Parathyroid adenoma (tissue), 2 donors: ENCODE results near the gene CECR2.

Source experiments
- H2AFZ ChIP-seq: fragments of 300-600 bp; sonication (generic); one replicate; pipeline ENCODE4 v1.7.0; 2017; ENCODE audit warnings: antibody characterized with exemption, mild to moderate bottlenecking
- H3K27ac ChIP-seq: fragments of 300-600 bp; sonication (generic); one replicate; pipeline ENCODE4 v1.7.0; 2017
- H3K27me3 ChIP-seq: fragments of 300-600 bp; sonication (generic); one replicate; pipeline ENCODE4 v1.7.0; 2017; ENCODE audit warnings: low read length; ENCODE audit not compliant: control insufficient read depth, insufficient read depth
- H3K36me3 ChIP-seq: fragments of 300-600 bp; sonication (generic); one replicate; pipeline ENCODE4 v1.7.0; 2017; ENCODE audit warnings: low read length; ENCODE audit not compliant: control insufficient read depth, insufficient read depth
- H3K4me1 ChIP-seq: fragments of 300-600 bp; sonication (generic); one replicate; pipeline ENCODE4 v1.7.0; 2017; ENCODE audit warnings: control low read depth
- H3K4me2 ChIP-seq: fragments of 300-600 bp; sonication (generic); one replicate; pipeline ENCODE4 v1.7.0; 2017; ENCODE audit warnings: low read length
- H3K4me3 ChIP-seq: fragments of 300-600 bp; sonication (generic); one replicate; pipeline ENCODE4 v1.7.0; 2017; ENCODE audit warnings: low read depth, low read length
- H3K79me2 ChIP-seq: fragments of 300-600 bp; sonication (generic); one replicate; pipeline ENCODE4 v1.7.0; 2017; ENCODE audit warnings: control low read depth
- H3K9ac ChIP-seq: fragments of 300-600 bp; sonication (generic); one replicate; pipeline ENCODE4 v1.7.0; 2017; ENCODE audit warnings: mild to moderate bottlenecking
- H3K9me3 ChIP-seq: fragments of 300-600 bp; sonication (generic); one replicate; pipeline ENCODE4 v1.7.0; 2017; ENCODE audit warnings: low read length; ENCODE audit not compliant: control insufficient read depth
- CTCF ChIP-seq: fragments of 300-600 bp; sonication (generic); IDR thresholded peaks from one replicate; pipeline ENCODE4 v1.7.0; 2017; ENCODE audit warnings: antibody characterized with exemption, mild to moderate bottlenecking
- donor health status: primary hyperparathyroidism.

CECR2 gene

GRCh38 chr22:17523925-17524324 lies 154.7 kb downstream of the CECR2 start:
- Histone ChIP-seq H3K4me1 (no peaks in the 10 kb centered on the region), H2AFZ (no peak overlapping the region), H3K9me3 (no peaks in the 10 kb centered on the region), H3K27me3 (no peaks in the 10 kb centered on the region), H3K4me3 (no peak overlapping the region), H3K36me3 (no peaks in the 10 kb centered on the region), H3K27ac (no peak overlapping the region), H3K79me2 (no peaks in the 10 kb centered on the region), H3K4me2 (no peak overlapping the region), H3K9ac (no peak overlapping the region)
- no peak for TF ChIP-seq CTCF

GRCh38 chr22:17536269-17536668 lies 167.0 kb downstream of the CECR2 start:
- no peak for TF ChIP-seq CTCF
- Histone ChIP-seq H3K4me1 (no peaks in the 10 kb centered on the region), H3K36me3 (no peaks in the 10 kb centered on the region), H3K4me2 (no peak overlapping the region), H3K9me3 (no peaks in the 10 kb centered on the region), H2AFZ (no peak overlapping the region), H3K9ac (no peak overlapping the region), H3K4me3 (no peak overlapping the region), H3K27ac (no peak overlapping the region), H3K27me3 (no peaks in the 10 kb centered on the region), H3K79me2 (no peaks in the 10 kb centered on the region)

GRCh38 chr22:17537155-17537554 lies 167.9 kb downstream of the CECR2 start:
- H2AFZ ChIP-seq, result no peak overlapping the region
- H3K27me3 ChIP-seq, result no peaks in the 10 kb centered on the region
- H3K4me3 ChIP-seq, result no peak overlapping the region
- no peaks in the 10 kb centered on the region for H3K79me2 ChIP-seq
- no peak overlapping the region for H3K9ac ChIP-seq
- no peaks in the 10 kb centered on the region for H3K9me3 ChIP-seq
- no peak overlapping the region for H3K4me2 ChIP-seq
- H3K27ac ChIP-seq, result no peak overlapping the region
- TF ChIP-seq CTCF, result no peak
- no peaks in the 10 kb centered on the region for H3K4me1 ChIP-seq
- no peaks in the 10 kb centered on the region for H3K36me3 ChIP-seq

GRCh38 chr22:17540481-17540880 lies 171.2 kb downstream of the CECR2 start:
- Histone ChIP-seq H3K9me3 (no peaks in the 10 kb centered on the region), H3K36me3 (no peaks in the 10 kb centered on the region), H2AFZ (no peak overlapping the region)

More at GRCh38 chr22:17540481-17540880, 171.2 kb downstream of the CECR2 start:
- H3K4me3 ChIP-seq, result no peak overlapping the region
- H3K27ac ChIP-seq, result no peak overlapping the region
- H3K4me1 ChIP-seq, result no peaks in the 10 kb centered on the region
- H3K79me2 ChIP-seq, result no peaks in the 10 kb centered on the region
- no peak overlapping the region for H3K4me2 ChIP-seq
- H3K27me3 ChIP-seq, result no peaks in the 10 kb centered on the region
- no peak for TF ChIP-seq CTCF
- no peak overlapping the region for H3K9ac ChIP-seq
